Measurements from ENCODE around the gene TDRD5. TPM values are rescaled to one million over a fixed set of nuclear protein-coding genes. Genes with fewer than 3 reads are reported as not detected.

TDRD5 gene
- total RNA-seq, 1 donor from 2014 or later = not detected

DNA sequence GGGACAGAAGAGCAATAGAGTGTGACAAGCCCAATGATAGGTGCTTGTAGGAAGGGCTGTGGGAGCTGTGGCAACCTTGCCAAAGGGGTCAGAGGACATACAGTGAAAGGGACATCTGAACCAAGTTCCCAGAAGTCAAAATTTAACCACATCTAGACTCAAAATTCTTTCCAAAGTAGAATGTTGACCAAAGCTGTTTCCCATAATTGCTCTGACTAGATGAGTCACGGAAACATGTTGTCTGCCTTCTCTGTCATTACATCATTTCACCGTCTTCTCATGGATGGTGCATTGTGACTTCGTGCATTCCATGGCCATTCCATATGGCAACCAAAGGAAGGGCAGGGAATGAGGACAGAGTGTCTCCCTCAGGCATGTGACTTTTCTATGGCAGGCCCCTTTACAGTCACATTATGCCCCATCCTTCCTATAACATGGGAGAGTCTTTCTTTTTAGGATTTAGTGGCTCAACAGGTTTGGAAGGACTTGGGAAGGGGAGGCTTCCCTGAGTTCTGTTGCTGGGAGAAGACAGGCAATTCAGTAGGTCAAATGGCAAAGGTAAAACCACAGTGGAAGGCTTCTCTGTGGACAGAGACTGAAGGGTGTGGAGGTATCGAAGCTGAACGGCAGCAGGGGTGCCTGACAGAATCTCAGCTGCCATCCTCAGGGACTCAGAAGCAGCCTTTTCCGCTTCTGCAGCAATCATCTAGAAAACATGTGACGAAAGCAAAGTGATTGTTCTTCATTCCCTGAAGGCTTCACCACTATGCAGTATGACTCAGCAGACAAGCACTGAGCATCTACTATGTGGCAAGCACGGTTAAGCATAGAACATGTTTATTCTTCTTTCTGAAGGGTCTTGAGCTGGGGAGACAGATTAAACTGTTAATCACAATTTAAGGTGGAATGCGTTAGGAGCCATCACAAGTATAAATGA lies 40.6 kb upstream of the TDRD5 start:
- H3K4me3 ChIP-seq (ENCODE audit: insufficient read depth, low read depth, low read length) = no peak overlapping the region
- H3K9me3 ChIP-seq (ENCODE audit: insufficient read depth, low read depth, low read length) = no peaks in the 10 kb centered on the region
- peaks cover 4% of the 10 kb centered on the region for H3K4me1 ChIP-seq (ENCODE audit: insufficient read depth, low read length)
- H2AFZ ChIP-seq (ENCODE audit: low read depth, low read length) = no peak overlapping the region
- no peak overlapping the region for H3K27ac ChIP-seq (ENCODE audit: low read depth, low read length)
- no peak overlapping the region for H3K4me2 ChIP-seq (ENCODE audit: low read length)
- Mint-ChIP-seq H3K27ac (ENCODE audit: unreplicated experiment) (peak overlapping the region; percentile 94), H3K9me3 (ENCODE audit: unreplicated experiment) (no peaks in the 10 kb centered on the region), H3K4me3 (ENCODE audit: unreplicated experiment) (no peak overlapping the region), H3K4me1 (ENCODE audit: low read depth, unreplicated experiment) (peaks cover 20% of the 10 kb centered on the region), H3K27me3 (ENCODE audit: low read depth, unreplicated experiment) (peaks cover 6% of the 10 kb centered on the region), H3K36me3 (ENCODE audit: low read depth, unreplicated experiment) (peaks cover under 1% of the 10 kb centered on the region)
- TF ChIP-seq EZH2 (IDR thresholded peaks at IDR 0.05; ENCODE audit: insufficient read depth, low read length) (no peak), CTCF (IDR thresholded peaks at IDR 0.05; ENCODE audit: insufficient read depth, low read depth, low read length) (no peak)
- no peaks in the 10 kb centered on the region for H3K79me2 ChIP-seq (ENCODE audit: insufficient read depth, low read length)
- DNase-seq (ENCODE audit: low read depth) = peak; percentile 33
- H3K27me3 ChIP-seq (ENCODE audit: insufficient read depth, low read length) = no peaks in the 10 kb centered on the region
- no peak overlapping the region for H3K9ac ChIP-seq (ENCODE audit: low read length)
- H4K20me1 ChIP-seq (ENCODE audit: insufficient read depth, low read length) = no peaks in the 10 kb centered on the region
- no peaks in the 10 kb centered on the region for H3K36me3 ChIP-seq (ENCODE audit: insufficient read depth, low read length)
- no peak for FAIRE-seq

DNA sequence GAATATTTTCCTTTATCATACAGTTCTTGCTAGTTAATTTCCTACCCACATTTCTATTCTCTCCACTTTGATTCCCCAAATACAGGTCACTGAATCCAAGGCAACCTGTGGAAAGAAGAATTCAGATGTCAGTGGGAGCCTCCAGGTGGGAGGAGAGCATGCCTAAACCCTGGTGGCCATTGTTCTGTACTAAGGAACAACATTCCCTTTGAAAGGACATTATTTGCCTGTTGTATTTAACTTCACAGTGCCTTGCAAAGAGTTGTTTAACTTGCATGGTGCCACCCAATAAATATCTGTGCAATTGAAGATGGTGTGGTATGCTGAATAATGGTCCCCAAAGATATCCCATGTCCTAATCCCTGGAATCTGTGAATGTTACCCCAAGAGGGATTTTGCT lies 37.2 kb upstream of the TDRD5 start:
- Histone ChIP-seq H2AFZ (ENCODE audit: low read depth, low read length) (no peak overlapping the region), H3K27me3 (ENCODE audit: insufficient read depth, low read length) (no peaks in the 10 kb centered on the region), H3K4me2 (ENCODE audit: low read length) (no peak overlapping the region), H3K9me3 (ENCODE audit: insufficient read depth, low read depth, low read length) (no peaks in the 10 kb centered on the region), H3K4me3 (ENCODE audit: insufficient read depth, low read depth, low read length) (no peak overlapping the region), H3K9ac (ENCODE audit: low read length) (no peak overlapping the region), H3K4me1 (ENCODE audit: insufficient read depth, low read length) (peaks cover 4% of the 10 kb centered on the region), H4K20me1 (ENCODE audit: insufficient read depth, low read length) (no peaks in the 10 kb centered on the region), H3K36me3 (ENCODE audit: insufficient read depth, low read length) (no peaks in the 10 kb centered on the region), H3K27ac (ENCODE audit: low read depth, low read length) (no peak overlapping the region), H3K79me2 (ENCODE audit: insufficient read depth, low read length) (no peaks in the 10 kb centered on the region)
- H3K27me3 Mint-ChIP-seq (ENCODE audit: low read depth, unreplicated experiment) = peaks cover 9% of the 10 kb centered on the region
- no peaks in the 10 kb centered on the region for H3K9me3 Mint-ChIP-seq (ENCODE audit: unreplicated experiment)
- no peak overlapping the region for H3K27ac Mint-ChIP-seq (ENCODE audit: unreplicated experiment)
- H3K4me1 Mint-ChIP-seq (ENCODE audit: low read depth, unreplicated experiment) = peaks cover 17% of the 10 kb centered on the region
- DNase-seq (ENCODE audit: low read depth) (no peak), FAIRE-seq (no peak)
- TF ChIP-seq EZH2 (IDR thresholded peaks at IDR 0.05; ENCODE audit: insufficient read depth, low read length) (no peak), CTCF (IDR thresholded peaks at IDR 0.05; ENCODE audit: insufficient read depth, low read depth, low read length) (no peak)
- no peak overlapping the region for H3K4me3 Mint-ChIP-seq (ENCODE audit: unreplicated experiment)
- H3K36me3 Mint-ChIP-seq (ENCODE audit: low read depth, unreplicated experiment) = no peaks in the 10 kb centered on the region

DNA sequence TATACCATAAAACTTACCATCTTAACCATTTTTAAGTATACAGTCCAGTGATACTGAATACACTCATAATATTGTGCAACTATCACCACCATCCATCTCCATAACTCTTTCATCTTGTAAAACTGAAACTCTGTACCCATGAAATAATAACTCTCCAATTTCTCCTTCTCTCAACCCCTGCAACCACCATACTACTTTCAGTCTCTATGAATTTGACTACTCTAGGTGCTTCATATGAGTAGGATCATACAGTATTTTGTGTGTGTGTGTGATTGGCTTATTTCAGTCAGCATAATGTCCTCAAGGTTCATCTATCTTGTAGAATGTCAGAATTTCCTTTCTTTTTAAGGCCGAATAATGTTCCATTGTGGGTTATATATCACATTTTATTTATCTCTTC lies 33.6 kb upstream of the TDRD5 start:
- no peaks in the 10 kb centered on the region for H3K79me2 ChIP-seq (ENCODE audit: insufficient read depth, low read length)
- no peaks in the 10 kb centered on the region for H3K27me3 ChIP-seq (ENCODE audit: insufficient read depth, low read length)
- no peak overlapping the region for H3K4me2 ChIP-seq (ENCODE audit: low read length)
- H3K27me3 Mint-ChIP-seq (ENCODE audit: low read depth, unreplicated experiment) = peaks cover 9% of the 10 kb centered on the region
- no peaks in the 10 kb centered on the region for H3K36me3 ChIP-seq (ENCODE audit: insufficient read depth, low read length)
- H4K20me1 ChIP-seq (ENCODE audit: insufficient read depth, low read length) = no peaks in the 10 kb centered on the region
- no peak overlapping the region for H3K27ac Mint-ChIP-seq (ENCODE audit: unreplicated experiment)
- H3K9ac ChIP-seq (ENCODE audit: low read length) = no peak overlapping the region
- no peak overlapping the region for H2AFZ ChIP-seq (ENCODE audit: low read depth, low read length)
- H3K4me3 Mint-ChIP-seq (ENCODE audit: unreplicated experiment) = no peak overlapping the region
- H3K9me3 ChIP-seq (ENCODE audit: insufficient read depth, low read depth, low read length) = no peaks in the 10 kb centered on the region
- TF ChIP-seq EZH2 (IDR thresholded peaks at IDR 0.05; ENCODE audit: insufficient read depth, low read length) (no peak), CTCF (IDR thresholded peaks at IDR 0.05; ENCODE audit: insufficient read depth, low read depth, low read length) (no peak)
- H3K4me1 ChIP-seq (ENCODE audit: insufficient read depth, low read length) = no peaks in the 10 kb centered on the region
- no peak overlapping the region for H3K27ac ChIP-seq (ENCODE audit: low read depth, low read length)
- H3K36me3 Mint-ChIP-seq (ENCODE audit: low read depth, unreplicated experiment) = no peaks in the 10 kb centered on the region
- H3K4me1 Mint-ChIP-seq (ENCODE audit: low read depth, unreplicated experiment) = no peaks in the 10 kb centered on the region
- FAIRE-seq = no peak
- DNase-seq (ENCODE audit: low read depth) = no peak
- no peaks in the 10 kb centered on the region for H3K9me3 Mint-ChIP-seq (ENCODE audit: unreplicated experiment)
- H3K4me3 ChIP-seq (ENCODE audit: insufficient read depth, low read depth, low read length) = no peak overlapping the region
